Lung (tissue), 12 donors: ENCODE results near the gene TSPEAR. TPM values are rescaled to one million over a fixed set of nuclear protein-coding genes. Genes with fewer than 3 reads are reported as not detected.

Experiments used
- ATAC-seq: fragments of 200-7000 bp; cut with Tn5 transposase; one replicate; pipeline ENCODE4 v1.9.1; 2020; ENCODE audit warnings: moderate number of reproducible peaks; ENCODE audit not compliant: insufficient read depth, low FRiP score
- DNase-seq, 3 donors: peaks; one replicate each; pipeline ENCODE4 v3.0.0-alpha.2; 2013 to 2017
- H3K27ac ChIP-seq, 2 donors: one replicate each; pipeline ENCODE4 v1.5.1; 2013; ENCODE audit warnings: mild to moderate bottlenecking in 2 of 2, moderate library complexity in 2 of 2, control low read depth in 1 of 2, inconsistent platforms in 1 of 2, low read depth in 1 of 2, low read length in 1 of 2
- H3K27me3 ChIP-seq, 3 donors: one replicate each; pipeline ENCODE4 v1.5.1; 2013; ENCODE audit warnings: low read length in 2 of 3; ENCODE audit not compliant: control insufficient read depth in 3 of 3, insufficient read depth in 3 of 3
- H3K36me3 ChIP-seq, 4 donors: one replicate each; pipeline ENCODE4 v1.5.1; 2013; ENCODE audit warnings: low read length in 4 of 4, mild to moderate bottlenecking in 1 of 4, moderate library complexity in 1 of 4; ENCODE audit not compliant: control insufficient read depth in 4 of 4, insufficient read depth in 4 of 4
- H3K4me1 ChIP-seq, 5 donors: one replicate each; pipeline ENCODE4 v1.5.1; 2013; ENCODE audit warnings: low read length in 5 of 5, mild to moderate bottlenecking in 2 of 5, moderate library complexity in 1 of 5; ENCODE audit not compliant: control insufficient read depth in 5 of 5, insufficient read depth in 5 of 5
- H3K4me3 ChIP-seq: one replicate; pipeline ENCODE4 v1.5.1; 2013; ENCODE audit warnings: mild to moderate bottlenecking, control low read depth, moderate library complexity
- H3K9ac ChIP-seq, 2 donors: one replicate each; pipeline ENCODE4 v1.5.1; 2013; ENCODE audit warnings: low read length in 2 of 2, control low read depth in 1 of 2; ENCODE audit not compliant: insufficient read depth in 1 of 2
- H3K9me3 ChIP-seq, 4 donors: one replicate each; pipeline ENCODE4 v1.5.1; 2013; ENCODE audit warnings: low read length in 3 of 4, mild to moderate bottlenecking in 1 of 4, moderate library complexity in 1 of 4; ENCODE audit not compliant: control insufficient read depth in 4 of 4, insufficient read depth in 3 of 4
- CTCF ChIP-seq: IDR thresholded peaks from 2 replicates; pipeline ENCODE4 v1.5.1; 2012; ENCODE audit warnings: mild to moderate bottlenecking; ENCODE audit errors: control extremely low read depth, extremely low read depth
- WGBS, 2 donors: extraction: QIAGEN DNeasy Blood & Tissue Kit; methylation state at CpG; one replicate each; pipeline ENCODE4 v1.1.7; 2013; 5-methylcytosine and 5-hydroxymethylcytosine counted together
- polyA plus RNA-seq, 2 donors: library from polyadenylated mRNA; stranded (reverse); fragments of 200-250 nt; gene quantifications; one replicate each; pipeline ENCODE4 v1.2.1, GENCODE V29; 2013
- total RNA-seq, 2 donors: library from RNA; depleted of rRNA in 1 of 2; stranded (reverse); fragments of >200 nt in 1 of 2; gene quantifications; one replicate each; pipeline ENCODE4 v1.2.1, GENCODE V29; 2014 to 2021
- donor health status: control.
- donor health status: control.
- donor health status: Bipolar disorder and iron deficiency.
- donor health status: healthy.
- donor health status: DM: yes; HTN: yes; CAD: no.

The TSPEAR gene
- total and polyA plus RNA-seq, 4 donors, result 0.02 to 2.1 (median 0.27) TPM

- DNase-seq (no peak), ATAC-seq (no peak)
- TF ChIP-seq CTCF, result no peak
- Histone ChIP-seq H3K9me3 (peaks cover 0 to 26% (median 1%) of the 10 kb centered on the region in 4 donors), H3K9ac (no peak overlapping the region), H3K4me3 (no peak overlapping the region), H3K36me3 (no peaks in the 10 kb centered on the region), H3K4me1 (no peaks in the 10 kb centered on the region), H3K27ac (no peak overlapping the region), H3K27me3 (peaks cover 2 to 6% (median 6%) of the 10 kb centered on the region in 3 donors)
- WGBS, 2 donors, result 78 to 81% methylated on average over 6 of the region's 6 CpGs
Measured at GRCh38 chr21:44583800-44584147, 127.6 kb downstream of the TSPEAR start.

- no peak overlapping the region for H3K4me3 ChIP-seq
- H3K27ac ChIP-seq, result no peak overlapping the region
- H3K36me3 ChIP-seq, result no peaks in the 10 kb centered on the region
- peak; percentile 28 to 76 (median 43) for DNase-seq
- peaks cover 0 to 31% (median 1%) of the 10 kb centered on the region in 4 donors for H3K9me3 ChIP-seq
- WGBS, 2 donors, result 33 to 47% methylated on average over 11 of the region's 11 CpGs
- H3K4me1 ChIP-seq, result no peaks in the 10 kb centered on the region
- H3K27me3 ChIP-seq, result peaks cover 2 to 6% (median 6%) of the 10 kb centered on the region in 3 donors
- no peak for TF ChIP-seq CTCF
- no peak overlapping the region for H3K9ac ChIP-seq
- ATAC-seq, result no peak
Measured at GRCh38 chr21:44583089-44583799, 128.1 kb downstream of the TSPEAR start.

- no peak overlapping the region for H3K9ac ChIP-seq
- peaks cover 2 to 6% (median 6%) of the 10 kb centered on the region in 3 donors for H3K27me3 ChIP-seq
- DNase-seq, result no peak
- no peak for TF ChIP-seq CTCF
- H3K9me3 ChIP-seq, result peaks cover 0 to 35% (median 4%) of the 10 kb centered on the region in 4 donors
- no peak overlapping the region for H3K27ac ChIP-seq
- no peak overlapping the region for H3K4me3 ChIP-seq
- no peaks in the 10 kb centered on the region for H3K36me3 ChIP-seq
- H3K4me1 ChIP-seq, result no peaks in the 10 kb centered on the region
- ATAC-seq, result no peak
- 76% methylated on average over 15 of the region's 15 CpGs for WGBS, 2 donors
Measured at GRCh38 chr21:44582055-44582454, 129.3 kb downstream of the TSPEAR start.
